Glomerular visceral epithelial cell (primary cell): ENCODE measurements around the gene LAT.
"Not testable (repeated sequence)": the region's sequence is repeated elsewhere in the genome, so short reads cannot be mapped to it uniquely, and the experiment has no call there.

Experiments
- DNase-seq: peaks from one replicate; pipeline ENCODE4 v3.0.0-alpha.2; 2016; ENCODE audit errors: extremely low spot score

The LAT gene, protein sequence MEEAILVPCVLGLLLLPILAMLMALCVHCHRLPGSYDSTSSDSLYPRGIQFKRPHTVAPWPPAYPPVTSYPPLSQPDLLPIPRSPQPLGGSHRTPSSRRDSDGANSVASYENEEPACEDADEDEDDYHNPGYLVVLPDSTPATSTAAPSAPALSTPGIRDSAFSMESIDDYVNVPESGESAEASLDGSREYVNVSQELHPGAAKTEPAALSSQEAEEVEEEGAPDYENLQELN

DNA sequence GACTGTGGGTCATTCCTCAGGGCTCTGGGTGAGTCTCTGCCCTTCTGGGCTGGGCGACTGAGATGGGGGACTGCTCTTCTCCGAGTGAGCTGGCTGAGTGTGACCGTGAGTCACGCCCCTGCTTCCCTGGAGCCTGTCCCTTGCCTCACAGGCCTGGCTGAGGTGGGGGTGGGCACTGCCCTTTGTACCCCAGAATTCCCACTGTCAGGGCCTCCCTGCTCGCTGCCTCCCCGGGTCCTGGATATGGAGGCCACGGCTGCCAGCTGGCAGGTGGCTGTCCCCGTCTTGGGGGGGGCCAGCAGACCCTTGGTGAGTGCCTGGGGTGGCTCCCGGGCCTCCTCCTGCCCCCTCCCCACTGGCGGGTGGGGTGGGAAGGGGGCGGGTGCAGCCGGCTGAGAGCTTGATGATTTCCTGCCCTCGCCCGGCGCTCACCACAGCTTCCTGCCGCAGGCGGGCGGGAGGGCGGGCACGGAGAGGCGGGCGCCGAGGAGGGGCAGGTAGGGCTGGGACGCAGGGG is at the start of gene LAT:
Gene LAT (plus strand): TSS at position 434 of the 517 bp plus-strand sequence. CDS start 366 bp downstream, outside the sequence.
- no peak for DNase-seq

DNA sequence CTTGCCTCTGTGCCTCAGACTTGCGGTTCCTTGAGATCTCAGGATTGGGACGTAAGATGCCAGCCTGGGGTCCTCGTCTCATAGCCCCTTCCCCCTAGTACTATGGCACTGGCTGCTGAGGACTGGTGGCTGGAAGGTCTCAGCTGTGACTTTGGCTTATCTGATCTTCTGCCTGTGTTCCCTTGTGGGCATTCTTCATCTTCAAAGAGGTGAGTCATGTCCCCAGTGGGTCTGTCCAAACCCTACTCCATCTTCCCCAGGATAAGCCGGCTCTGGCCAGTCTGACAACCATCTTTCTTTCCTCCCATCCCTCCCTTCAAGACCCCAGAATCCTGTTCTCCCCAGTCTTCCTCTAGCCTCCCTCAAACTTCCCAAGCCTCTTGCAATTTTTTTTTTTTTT is 49.5 kb upstream of the LAT start:
- DNase-seq, result no peak

DNA sequence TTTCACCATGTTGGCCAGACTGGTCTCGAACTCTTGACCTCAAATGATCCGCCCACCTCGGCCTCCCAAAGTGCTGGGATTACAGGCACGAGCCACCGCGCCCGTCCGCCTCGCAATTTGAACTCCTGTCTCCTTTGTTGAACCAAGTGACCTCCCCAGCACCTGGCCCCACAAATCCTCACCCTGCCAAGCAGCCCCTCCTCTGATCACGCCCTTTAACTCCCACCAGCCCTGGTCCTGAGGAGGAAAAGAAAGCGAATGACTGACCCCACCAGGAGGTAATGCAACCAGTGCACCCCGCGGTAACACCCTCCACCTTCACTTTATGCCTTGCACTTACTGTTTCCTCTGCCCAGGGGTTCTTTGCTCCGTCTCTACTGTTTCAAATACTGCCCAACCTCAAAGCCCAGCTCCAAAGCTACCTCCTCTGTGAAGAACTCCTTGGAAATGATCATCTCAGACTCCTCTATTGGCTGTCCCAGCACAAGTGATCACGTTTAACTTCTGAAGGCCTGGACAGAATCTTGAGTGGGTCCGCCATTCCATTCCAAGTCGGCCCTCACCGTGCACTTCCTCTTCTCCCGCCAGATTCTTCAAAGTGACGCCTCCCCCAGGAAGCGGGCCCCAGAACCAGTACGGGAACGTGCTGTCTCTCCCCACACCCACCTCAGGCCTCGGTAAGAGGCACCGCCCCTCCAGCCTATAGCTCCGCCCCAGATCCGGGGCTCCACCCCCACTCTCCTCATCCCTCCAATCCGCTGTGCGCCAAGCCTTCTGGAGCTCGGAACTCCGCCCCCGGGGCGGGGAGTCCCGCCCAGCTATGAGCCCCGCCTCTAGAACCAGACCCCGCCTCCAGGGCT is 48.7 kb upstream of the LAT start:
- peak; percentile 68 for DNase-seq

DNA sequence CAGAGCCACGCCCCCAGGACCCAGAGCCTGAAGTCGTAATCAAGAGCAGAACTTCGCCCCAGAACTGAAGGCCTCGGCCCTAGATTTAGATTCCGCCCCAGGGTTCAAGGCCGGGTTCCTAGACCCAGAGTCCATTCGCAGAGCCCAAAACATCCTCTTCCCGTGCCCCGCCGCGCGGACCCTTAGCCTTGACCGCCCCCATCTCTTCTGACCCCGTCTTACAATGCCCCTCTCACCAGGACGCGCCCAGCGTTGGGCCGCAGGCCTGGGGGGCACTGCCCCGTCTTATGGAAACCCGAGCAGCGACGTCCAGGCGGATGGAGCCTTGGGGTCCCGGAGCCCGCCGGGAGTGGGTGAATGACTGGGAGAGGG is 48.1 kb upstream of the LAT start:
- DNase-seq, result no peak

DNA sequence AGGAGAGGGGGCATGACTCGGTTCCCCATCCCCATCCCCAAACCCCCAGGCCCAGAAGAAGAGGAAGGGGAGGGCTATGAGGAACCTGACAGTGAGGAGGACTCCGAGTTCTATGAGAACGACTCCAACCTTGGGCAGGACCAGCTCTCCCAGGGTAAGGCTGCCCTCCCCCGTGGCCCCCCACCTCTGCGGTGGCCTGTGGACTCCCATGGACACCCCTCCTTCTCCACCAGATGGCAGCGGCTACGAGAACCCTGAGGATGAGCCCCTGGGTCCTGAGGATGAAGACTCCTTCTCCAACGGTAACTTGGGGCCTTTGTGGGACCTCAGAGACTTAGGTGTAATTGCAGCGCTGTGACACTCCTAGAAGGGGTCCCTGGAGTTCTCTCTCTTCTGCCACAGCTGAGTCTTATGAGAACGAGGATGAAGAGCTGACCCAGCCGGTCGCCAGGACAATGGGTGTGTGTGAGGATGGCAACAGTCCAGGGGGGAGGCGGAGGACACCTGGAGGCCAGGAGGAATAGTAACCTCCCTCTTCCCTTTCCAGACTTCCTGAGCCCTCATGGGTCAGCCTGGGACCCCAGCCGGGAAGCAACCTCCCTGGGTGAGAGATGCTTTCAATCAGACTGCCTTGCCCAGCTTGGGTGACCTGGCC is 47.5 kb upstream of the LAT start:
- no peak for DNase-seq

DNA sequence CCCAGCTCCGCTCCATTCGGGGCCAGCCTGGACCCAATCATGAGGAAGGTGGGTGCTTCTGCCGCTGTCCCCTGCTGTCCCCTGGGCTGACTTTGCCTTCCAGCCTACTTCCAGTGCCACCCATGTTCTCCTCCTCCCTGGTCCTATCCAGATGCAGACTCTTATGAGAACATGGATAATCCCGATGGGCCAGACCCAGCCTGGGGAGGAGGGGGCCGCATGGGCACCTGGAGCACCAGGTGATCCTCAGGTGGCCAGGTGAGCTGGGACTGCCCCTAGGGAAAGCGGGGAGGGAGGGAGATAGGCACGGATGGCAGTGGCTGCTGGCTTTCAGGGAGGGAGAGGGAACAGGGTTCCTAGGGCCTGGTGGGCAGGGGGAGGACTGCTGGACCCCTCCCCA is 46.1 kb upstream of the LAT start:
- no peak for DNase-seq

DNA sequence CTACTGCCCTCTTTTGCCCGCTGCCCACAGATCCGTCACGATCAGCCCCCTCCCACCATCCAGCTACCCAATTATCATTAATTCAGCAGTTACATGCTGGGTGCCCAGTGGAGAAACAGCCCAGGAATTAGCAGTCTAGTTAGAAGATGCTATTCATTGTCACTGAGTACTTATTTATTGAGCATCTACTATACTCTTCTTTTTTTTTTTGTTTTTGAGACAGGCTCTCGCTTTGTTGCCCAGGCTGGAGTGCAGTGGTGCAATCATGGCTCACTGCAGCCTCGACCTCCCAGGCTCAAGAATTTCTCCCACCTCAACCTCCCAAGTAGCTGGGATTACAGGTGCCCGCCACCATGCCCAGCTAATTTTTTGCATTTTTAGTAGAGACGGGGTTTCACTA is 45.0 kb upstream of the LAT start:
- DNase-seq, result not testable (repeated sequence)

DNA sequence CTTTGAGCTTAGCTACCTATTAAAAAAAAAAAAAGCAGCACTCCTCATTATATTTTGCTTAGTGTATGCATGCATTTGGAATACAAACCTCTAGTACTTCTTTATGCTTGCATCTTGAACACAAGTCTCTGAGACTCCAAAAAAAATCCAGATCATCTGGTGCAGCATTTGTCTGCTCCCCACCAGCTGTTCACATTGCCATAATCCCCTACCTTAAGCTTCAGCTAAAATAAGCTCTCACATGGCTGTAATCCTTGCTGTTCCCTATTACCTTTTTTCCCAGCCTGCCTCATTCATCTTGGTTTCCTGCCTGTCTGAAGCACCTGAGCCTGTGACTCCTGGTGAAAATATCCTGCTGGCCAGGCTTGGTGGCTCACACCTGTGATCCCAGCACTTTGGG is 41.6 kb upstream of the LAT start:
- no peak for DNase-seq

DNA sequence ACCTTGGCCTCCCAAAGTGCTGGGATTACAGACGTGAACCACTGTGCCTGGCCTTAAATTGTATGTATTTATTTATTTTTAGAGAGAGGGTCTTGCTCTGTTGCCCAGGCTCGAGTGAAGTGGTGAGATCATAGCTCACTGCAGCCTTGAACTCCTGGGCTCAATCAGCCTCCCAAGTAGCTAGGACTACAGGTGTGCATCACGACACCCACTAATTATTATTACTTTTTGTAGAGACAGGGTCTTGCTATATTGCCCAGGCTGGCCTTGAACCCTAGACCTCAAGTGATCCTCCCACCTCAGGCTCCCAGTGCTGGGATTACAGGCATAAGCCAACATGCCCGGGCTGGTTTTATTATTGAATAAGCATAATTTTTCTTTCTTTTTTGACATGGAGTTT is 38.2 kb upstream of the LAT start:
- DNase-seq, result no peak

DNA sequence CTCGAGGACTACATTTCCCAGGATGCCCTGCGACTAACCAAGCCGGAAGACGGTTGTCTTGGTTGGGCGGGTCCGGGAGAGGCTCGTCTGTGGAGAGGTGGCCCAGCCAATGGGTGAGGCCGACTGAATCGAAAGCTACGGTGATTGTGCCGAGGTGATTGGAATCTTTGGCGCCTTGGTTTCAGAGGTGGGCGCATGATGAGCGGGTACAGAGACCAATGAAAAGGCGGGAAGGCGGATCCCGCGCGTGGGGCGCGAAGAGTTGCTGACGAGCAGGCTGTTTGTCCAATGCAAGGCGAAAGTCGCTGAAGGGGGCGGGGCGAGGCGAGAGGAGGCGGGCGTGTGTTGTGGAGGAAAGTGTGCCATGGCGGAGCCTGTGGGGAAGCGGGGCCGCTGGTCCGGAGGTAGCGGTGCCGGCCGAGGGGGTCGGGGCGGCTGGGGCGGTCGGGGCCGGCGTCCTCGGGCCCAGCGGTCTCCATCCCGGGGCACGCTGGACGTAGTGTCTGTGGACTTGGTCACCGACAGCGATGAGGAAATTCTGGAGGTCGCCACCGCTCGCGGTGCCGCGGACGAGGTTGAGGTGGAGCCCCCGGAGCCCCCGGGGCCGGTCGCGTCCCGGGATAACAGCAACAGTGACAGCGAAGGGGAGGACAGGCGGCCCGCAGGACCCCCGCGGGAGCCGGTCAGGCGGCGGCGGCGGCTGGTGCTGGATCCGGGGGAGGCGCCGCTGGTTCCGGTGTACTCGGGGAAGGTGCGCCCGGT is 34.0 kb upstream of the LAT start, which contains the start of gene NFATC2IP:
Gene NFATC2IP (plus strand): TSS at position 290 of the 762 bp plus-strand sequence. CDS start 75 bp downstream, at position 365.
- DNase-seq, result peak; percentile 99

DNA sequence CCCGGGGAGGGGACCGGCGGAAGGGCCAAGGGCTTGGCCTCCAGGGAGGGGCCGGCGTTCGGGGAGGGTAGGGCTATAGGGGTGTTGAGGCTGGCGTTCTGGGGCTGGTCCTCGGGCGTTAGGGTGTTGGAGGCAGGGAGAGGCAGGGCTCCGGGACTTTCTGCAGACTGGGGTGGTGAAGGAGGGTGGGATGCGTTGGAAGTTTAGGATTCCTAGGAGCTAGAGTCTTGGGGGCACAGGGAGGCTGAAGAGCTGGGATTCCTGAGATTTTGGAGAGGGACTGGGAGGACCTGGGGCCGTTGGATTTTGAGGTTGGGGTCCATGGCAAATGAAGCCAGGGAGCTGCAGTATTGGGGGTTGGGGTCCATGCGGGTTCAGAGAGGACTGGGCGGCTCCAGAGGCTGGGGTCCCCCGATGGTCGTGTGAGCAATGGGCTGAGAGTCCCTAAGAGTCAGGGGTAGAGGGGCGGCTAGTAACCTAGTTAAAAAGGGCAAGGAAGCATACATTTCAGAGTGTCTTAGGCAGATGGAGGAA is 33.4 kb upstream of the LAT start:
- DNase-seq, result no peak

DNA sequence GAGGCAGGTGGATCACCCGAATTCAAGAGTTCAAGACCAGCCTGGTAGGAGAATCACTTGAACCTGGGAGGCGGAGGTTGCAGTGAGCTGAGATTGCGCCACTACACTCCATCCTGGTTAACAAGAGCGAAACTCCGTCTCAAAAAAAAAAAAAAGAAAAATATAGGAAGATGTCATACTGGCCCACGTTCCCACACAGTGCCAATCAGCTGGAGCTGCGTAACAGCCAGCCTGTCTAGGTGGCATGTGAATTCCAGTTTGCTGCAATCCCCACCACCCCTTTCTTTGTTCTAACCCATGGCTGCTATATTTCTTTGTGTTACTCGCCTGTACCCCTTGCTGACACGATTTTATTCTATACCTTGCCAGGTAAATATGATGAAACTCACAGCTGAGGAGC is 26.6 kb upstream of the LAT start:
- no peak for DNase-seq

DNA sequence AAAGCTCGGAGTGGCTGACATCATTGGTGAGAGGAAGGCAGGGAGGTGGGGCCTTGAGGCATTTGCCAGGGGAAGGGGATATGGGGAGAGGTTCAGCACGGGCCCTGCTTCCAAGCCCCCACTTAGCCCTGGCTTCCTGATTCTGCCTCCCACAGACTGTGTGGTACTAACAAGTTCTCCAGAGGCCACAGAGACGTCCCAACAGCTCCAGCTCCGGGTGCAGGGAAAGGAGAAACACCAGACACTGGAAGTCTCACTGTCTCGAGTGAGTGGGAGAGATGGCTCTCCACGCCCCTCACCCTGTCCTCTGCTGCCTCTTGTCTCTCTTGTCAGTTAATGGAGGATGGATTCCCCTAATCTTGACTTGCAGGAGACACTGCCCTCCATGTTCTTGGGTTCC is 26.0 kb upstream of the LAT start:
- DNase-seq, result no peak

DNA sequence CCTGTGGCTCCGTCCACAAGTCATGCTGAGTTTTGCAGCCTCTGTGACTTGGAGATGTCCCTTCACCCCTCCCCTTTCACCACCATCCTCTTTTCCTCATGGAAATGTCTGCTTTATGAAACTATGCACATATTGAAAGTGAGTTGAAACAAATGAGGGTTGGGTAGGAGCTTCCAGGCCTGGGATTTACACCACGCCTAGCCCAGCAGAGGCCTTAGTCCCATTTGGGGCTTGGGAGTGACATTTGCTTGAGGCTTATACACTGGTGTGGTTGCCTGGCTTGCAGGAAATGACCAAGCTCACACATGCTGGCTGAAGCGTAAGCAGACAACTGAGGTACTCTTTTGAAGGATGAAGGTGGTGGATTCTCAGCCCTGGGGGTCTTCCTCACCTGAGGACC is 20.8 kb upstream of the LAT start:
- no peak for DNase-seq

DNA sequence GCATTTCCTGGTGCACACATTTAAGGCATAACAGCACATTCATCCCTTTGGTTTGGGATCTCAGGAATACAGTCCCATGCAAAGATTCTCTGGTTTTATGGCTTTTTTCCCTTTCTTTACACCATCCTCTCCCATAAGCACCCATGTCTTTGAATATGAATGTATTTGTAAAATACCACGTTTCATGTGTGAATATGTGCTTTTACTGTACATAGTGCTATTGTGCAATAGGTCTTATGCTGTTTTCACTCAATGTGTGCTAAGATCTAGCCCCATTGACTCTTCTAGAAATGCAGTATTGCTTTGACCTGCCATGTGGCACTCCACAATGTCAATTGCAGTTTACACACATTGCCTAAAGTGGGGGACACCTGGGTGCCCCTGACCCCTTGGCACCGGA is 20.4 kb upstream of the LAT start:
- no peak for DNase-seq

DNA sequence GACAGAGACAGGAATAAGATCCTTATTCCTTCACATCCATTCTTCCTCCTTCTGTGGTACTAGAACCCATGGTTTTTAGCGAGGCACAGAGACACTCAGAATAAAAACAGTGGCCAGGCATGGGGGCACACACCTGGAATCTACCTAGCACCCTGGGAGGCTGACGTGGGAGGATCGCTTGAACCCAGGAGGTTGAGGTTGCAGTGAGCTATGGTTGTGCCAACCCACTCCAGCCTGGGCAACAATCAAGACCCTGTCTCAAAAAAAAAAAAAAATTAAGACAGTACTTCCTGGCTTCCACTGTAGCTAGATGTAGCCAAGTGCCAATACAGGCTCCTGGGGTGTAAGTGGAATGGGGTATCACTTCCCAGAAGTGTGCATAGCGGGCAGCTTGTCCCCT is 17.7 kb upstream of the LAT start:
- no peak for DNase-seq

DNA sequence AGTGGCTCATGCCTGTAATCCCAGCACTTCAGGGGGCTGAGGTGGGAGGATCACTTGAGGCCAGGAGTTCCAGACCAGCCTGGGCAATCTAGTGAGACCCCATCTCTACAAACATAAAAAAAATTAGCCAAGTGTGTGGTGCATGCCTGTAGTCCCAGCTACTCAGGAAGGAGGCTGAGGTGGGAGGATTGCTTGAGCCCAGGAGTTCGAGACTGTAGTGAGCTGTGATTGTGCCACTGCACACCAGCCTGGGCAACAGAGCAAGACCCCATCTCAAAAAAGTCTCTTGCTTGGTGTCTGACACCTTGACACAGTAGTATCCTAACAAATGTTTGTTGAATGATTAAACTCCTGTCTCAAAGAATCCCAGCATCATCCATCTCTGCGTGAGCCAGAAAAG is 15.2 kb upstream of the LAT start:
- DNase-seq, result not testable (repeated sequence)

DNA sequence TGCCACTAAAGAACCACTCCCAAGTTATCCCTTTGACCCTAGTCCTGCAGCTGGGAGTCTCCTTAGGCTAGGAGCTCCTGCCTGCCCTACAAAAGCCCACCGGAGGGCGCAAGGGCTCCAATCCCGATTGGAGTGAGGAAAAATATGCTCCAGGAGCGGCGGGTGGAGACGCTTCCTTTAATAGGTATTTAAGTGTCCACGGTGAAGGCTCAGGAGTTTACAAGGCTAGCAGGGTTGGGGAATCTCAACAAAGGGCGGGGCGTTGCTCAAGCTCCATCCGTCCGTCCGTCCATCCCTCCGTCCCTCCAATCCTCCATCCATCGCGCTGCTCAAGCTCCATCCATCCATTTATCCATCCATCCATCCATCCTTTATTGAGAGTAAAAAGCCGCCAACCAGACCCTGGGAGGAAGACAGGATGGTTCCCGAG is 10.8 kb upstream of the LAT start:
- peak; percentile 63 for DNase-seq

DNA sequence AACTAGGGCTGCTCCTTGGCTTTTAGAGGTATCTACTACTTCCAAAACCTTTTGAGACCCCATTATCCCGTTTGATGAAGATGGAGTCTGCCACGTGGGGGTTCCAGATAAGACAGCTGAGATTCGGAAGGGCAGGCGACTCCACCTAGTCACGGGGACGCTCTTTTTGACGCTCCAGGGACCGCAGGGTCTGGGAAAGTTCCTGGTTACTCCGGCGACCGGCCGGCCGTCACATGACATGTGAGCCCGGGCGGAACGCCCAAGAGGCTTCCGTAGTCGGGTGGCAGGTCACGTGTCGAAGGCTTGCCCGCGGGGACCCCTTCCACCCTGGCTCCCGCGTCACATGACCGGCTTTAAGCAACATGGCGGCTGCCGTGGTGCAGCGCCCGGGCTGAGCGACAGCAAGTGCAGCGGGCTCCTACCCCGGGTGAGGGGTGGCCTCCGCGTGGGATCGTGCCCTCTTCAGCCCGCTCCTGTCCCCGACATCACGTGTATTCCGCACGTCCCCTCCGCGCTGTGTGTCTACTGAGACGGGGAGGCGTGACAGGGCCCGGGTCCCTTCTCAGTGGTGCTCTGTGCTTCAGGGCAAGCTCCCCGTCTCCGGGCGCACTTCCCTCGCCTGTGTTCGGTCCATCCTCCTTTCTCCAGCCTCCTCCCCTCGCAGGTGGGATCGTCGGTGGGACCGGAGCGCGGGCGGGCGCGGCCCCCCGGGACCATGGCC is 10.3 kb upstream of the LAT start, which contains the start of gene SPNS1:
Gene SPNS1 (plus strand): TSS at position 342 of the 721 bp plus-strand sequence. CDS start 374 bp downstream, at position 716.
- DNase-seq, result peak; percentile 92

DNA sequence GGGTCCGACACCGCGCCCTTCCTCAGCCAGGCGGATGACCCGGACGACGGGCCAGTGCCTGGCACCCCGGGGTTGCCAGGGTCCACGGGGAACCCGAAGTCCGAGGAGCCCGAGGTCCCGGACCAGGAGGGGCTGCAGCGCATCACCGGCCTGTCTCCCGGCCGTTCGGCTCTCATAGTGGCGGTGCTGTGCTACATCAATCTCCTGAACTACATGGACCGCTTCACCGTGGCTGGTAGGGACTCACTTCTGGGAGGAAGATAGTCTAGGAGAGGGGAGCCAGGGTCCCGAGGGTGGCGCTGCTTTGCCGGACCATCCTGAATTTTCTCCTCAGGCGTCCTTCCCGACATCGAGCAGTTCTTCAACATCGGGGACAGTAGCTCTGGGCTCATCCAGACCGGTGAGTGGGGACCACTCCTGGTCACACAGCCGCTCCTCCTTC is 9.7 kb upstream of the LAT start:
- DNase-seq, result no peak
